ENCODE data around the gene SAFB2.

The SAFB2 gene

GRCh38 chr19:5541456-5541855, 81.1 kb downstream of the SAFB2 start:
- DNase-seq (ENCODE audit: low read depth): no peak

DNA sequence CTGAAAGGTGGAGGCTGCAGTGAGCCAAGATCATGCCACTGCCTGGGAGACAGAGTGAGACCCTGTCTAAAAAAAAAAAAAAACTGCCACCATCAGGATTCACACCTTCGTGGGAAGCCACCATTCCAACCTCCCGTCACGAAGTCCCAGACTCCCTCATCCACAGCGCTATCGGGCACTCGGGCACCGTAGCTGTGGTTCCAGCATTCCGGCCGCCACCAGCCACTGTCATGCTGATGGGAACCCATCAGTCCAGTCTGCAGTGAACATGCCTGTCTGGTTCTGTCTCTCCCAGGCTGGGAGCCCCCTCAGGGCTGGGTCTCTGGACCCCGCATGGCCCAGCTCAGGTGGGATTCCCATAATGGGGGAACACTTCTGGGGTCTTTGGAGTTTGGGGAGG, 82.4 kb downstream of the SAFB2 start:
- no peak for DNase-seq (ENCODE audit: low read depth)

DNA sequence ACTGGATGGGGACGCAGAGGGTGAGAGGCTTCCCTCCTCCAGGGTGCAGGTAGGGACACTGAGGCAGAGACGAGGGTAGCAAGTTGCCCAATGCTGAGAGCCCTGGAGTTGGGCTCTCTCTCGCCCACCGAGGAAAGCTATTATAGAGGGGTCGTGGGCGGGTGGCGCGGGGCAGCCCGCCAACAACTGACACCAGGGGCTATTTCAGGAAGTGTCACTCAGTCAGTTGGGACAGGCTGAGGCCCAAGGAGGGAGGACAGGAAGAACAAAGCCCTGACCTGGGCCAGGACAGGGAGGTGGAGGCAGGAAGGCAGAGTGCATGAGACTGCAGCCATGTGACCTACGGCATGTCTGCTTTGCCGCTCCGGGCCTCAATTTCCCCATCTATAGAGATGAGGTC, 84.7 kb downstream of the SAFB2 start:
- DNase-seq (ENCODE audit: low read depth): no peak
